GM12891 (cell line): ENCODE results near the gene ERN1.

ENCODE experiments used
- POLR2A ChIP-seq: IDR thresholded peaks from 2 replicates; pipeline ENCODE4 v1.6.1; 2011; ENCODE audit warnings: low read depth, low read length, control low read depth
- POLR2AphosphoS5 ChIP-seq: IDR thresholded peaks from 2 replicates; pipeline ENCODE4 v1.6.1; 2011; ENCODE audit warnings: low read depth, low read length, control low read depth

DNA sequence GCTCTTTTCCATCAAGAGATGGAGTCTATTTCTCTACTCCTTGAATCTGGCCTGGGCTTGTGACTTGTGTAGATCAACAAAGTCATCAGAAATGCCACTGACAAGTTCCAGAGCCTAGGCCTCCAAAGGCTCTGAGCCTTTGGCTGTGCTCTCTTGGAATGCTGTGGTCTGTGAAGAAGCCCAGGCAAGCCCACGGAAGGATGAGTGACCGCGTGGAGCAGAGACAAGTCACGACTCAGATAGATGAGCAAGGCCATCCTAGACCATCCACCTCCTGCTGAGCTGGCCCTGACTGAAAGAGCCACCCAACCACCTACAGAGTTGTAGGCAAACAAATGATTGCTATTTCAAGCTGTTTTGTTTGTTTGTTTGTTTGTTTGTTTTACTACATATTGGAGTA, 97.9 kb downstream of the ERN1 start:
- TF ChIP-seq POLR2AphosphoS5 (no peak), POLR2A (no peak)
